Bone marrow (tissue), 2 donors: ENCODE results near the gene NCBP3.

Source experiments
- DNase-seq, 2 donors: peaks; one replicate each; lab custom pipeline; 2025; lab: John Stamatoyannopoulos, UW

Gene NCBP3

GRCh38 chr17:3754066-3754457 lies 92.0 kb downstream of the NCBP3 start:
- no peak for DNase-seq

DNA sequence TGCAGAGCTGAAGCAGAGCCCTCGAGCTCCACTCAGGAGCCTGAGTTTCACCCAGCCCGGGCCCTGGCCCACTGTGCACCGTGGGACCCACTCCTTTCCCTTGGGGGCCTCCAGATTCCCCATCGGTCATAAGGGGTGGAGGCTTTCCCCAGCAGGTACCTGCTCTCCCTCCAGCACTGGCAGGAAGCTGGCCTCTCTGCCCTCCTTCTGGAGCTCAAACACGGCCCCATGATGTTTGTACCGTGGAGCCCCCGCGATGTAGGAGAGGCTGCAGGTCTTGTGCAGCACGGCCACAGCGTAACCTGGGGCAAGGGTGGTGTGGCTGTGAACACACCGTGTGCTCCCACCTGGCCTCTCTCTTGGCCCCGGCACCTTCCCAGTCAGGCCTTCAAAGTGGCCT lies 92.4 kb downstream of the NCBP3 start:
- DNase-seq = no peak
